HG02943 (cell line): ENCODE results near the gene HTRA3.

Experiments used
- ATAC-seq: cut with Tn5 transposase; IDR thresholded peaks from one replicate; pipeline ENCODE4 v1.9.1; 2021; ENCODE audit warnings: mild to moderate bottlenecking, low read depth, moderate library complexity; ENCODE audit not compliant: unreplicated experiment

Gene HTRA3

GRCh38 chr4:8351931-8352367, 82.4 kb downstream of the HTRA3 start:
- ATAC-seq = no peak

- no peak for ATAC-seq
Observed at GRCh38 chr4:8352368-8353157, 83.0 kb downstream of the HTRA3 start.

- ATAC-seq = no peak
Observed at GRCh38 chr4:8353158-8353669, 83.7 kb downstream of the HTRA3 start.

- ATAC-seq = no peak
Observed at GRCh38 chr4:8353912-8354453, 84.4 kb downstream of the HTRA3 start.

GRCh38 chr4:8355306-8355705, 85.8 kb downstream of the HTRA3 start:
- no peak for ATAC-seq

GRCh38 chr4:8355864-8356565, 86.5 kb downstream of the HTRA3 start:
- no peak for ATAC-seq
